Activated naive CD4-positive, alpha-beta T cell treated with anti-CD3 and anti-CD28 coated beads, Interleukin-2, amount 50 U/mL, for 16 hours (primary cell): ENCODE results near the gene CSNK1G1.

Experiments used
- DNase-seq: peaks from one replicate; pipeline ENCODE4 v3.0.0-alpha.2; 2020

The CSNK1G1 gene

GRCh38 chr15:64152507-64153387, 203.2 kb downstream of the CSNK1G1 start:
- DNase-seq = peak; percentile 16

- DNase-seq = peak; percentile 37
Observed at GRCh38 chr15:64151727-64152506, 204.1 kb downstream of the CSNK1G1 start, which contains the start of gene SNX22. Gene SNX22 (plus strand): TSS chr15:64151731. CDS start chr15:64151776, 45 bp downstream.

- no peak for DNase-seq
Observed at GRCh38 chr15:64149893-64150578, 205.9 kb downstream of the CSNK1G1 start.

- no peak for DNase-seq
Observed at GRCh38 chr15:64149424-64149823, 206.5 kb downstream of the CSNK1G1 start.

- no peak for DNase-seq
Observed at GRCh38 chr15:64148581-64148980, 207.4 kb downstream of the CSNK1G1 start.

GRCh38 chr15:64148168-64148567, 207.8 kb downstream of the CSNK1G1 start:
- no peak for DNase-seq

- DNase-seq = no peak
Observed at GRCh38 chr15:64146885-64147681, 208.9 kb downstream of the CSNK1G1 start.

- no peak for DNase-seq
Observed at GRCh38 chr15:64146520-64146884, 209.5 kb downstream of the CSNK1G1 start.

GRCh38 chr15:64146041-64146440, 209.9 kb downstream of the CSNK1G1 start:
- no peak for DNase-seq

- DNase-seq = no peak
Observed at GRCh38 chr15:64144565-64145281, 211.2 kb downstream of the CSNK1G1 start.

GRCh38 chr15:64144192-64144564, 211.8 kb downstream of the CSNK1G1 start:
- no peak for DNase-seq

- DNase-seq = no peak
Observed at GRCh38 chr15:64143276-64143675, 212.7 kb downstream of the CSNK1G1 start.

- no peak for DNase-seq
Observed at GRCh38 chr15:64141798-64142512, 214.0 kb downstream of the CSNK1G1 start.

- no peak for DNase-seq
Observed at GRCh38 chr15:64138331-64138941, 217.5 kb downstream of the CSNK1G1 start.

- no peak for DNase-seq
Observed at GRCh38 chr15:64137226-64137833, 218.6 kb downstream of the CSNK1G1 start.

- DNase-seq = no peak
Observed at GRCh38 chr15:64136347-64136746, 219.6 kb downstream of the CSNK1G1 start.

- DNase-seq = no peak
Observed at GRCh38 chr15:64134345-64134829, 221.6 kb downstream of the CSNK1G1 start.

- DNase-seq = no peak
Observed at GRCh38 chr15:64133623-64134344, 222.2 kb downstream of the CSNK1G1 start.

GRCh38 chr15:64132217-64132616, 223.8 kb downstream of the CSNK1G1 start:
- no peak for DNase-seq
